DLD1 (cell line): Measurements from ENCODE around the gene STIP1.

ENCODE experiments used
- in situ Hi-C: cut with HindIII; loops from 2 replicates; pipeline ENCODE4 v1.10.0; 2017; ENCODE audit warnings: low sequenced_read_pairs

Gene STIP1

GRCh38 chr11:64196626-64197025 is 10.7 kb downstream of the STIP1 start:
- in situ Hi-C loops: no loop called here

DNA sequence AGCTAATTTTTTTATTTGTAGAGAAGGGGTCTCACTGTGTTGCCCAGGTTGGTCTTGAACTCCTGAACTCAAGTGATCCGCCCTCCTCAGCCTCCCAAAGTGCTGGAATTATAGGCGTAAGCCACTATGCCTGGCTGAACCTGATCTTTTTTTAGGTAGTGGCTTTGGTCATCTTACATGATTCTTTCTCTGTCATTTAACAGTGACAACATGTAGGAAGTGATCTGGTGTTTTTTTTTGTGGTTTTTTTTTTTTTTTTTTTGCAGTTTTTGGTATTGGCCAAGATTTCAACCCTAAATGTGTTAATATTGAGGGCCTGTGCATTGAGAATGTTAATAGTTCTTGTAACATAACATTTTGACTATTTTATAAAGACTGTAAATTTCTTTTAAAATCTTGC is 12.5 kb downstream of the STIP1 start:
- in situ Hi-C loops: no loop called here

DNA sequence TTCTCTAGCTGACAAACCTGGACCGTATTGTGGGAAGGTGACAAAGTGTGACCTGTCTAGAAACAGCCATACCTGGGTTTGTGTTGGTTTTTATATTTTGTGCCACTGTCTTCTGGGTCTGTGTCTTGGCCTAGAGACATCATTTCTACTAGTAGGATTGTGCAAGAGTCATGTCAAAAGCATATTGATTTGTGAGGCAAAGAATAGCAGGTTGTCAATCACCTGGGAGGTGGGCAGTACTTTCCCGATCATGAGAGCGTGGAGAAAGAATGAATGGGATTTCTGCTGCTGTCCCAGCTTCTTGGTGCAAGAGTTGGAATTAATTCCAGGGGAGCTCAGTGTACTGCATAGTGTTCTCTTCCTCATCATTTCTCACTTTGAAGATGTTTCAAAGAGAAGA is 15.6 kb downstream of the STIP1 start:
- in situ Hi-C loops: no loop called here

DNA sequence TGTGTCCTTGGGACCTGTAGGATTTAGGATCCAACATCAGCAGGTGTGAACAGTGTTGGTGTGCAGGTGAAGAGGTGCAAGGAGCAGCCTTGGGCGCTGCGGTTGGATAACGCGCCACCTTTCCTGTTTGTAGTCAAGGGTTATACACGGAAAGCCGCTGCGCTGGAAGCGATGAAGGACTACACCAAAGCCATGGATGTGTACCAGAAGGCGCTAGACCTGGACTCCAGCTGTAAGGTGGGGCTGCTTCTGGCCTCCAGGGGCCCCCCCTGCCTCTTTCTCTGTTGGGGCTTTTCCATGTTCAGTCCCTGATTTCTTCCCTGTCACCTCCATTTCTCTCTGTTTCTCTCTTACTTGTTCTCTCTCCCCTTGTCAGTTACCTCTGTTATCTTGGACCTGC is 17.0 kb downstream of the STIP1 start:
- in situ Hi-C loops: no loop called here

GRCh38 chr11:64203421-64204079 is 17.6 kb downstream of the STIP1 start:
- in situ Hi-C loops: no loop called here

GRCh38 chr11:64204080-64204440 is 18.1 kb downstream of the STIP1 start:
- in situ Hi-C loops: no loop called here

DNA sequence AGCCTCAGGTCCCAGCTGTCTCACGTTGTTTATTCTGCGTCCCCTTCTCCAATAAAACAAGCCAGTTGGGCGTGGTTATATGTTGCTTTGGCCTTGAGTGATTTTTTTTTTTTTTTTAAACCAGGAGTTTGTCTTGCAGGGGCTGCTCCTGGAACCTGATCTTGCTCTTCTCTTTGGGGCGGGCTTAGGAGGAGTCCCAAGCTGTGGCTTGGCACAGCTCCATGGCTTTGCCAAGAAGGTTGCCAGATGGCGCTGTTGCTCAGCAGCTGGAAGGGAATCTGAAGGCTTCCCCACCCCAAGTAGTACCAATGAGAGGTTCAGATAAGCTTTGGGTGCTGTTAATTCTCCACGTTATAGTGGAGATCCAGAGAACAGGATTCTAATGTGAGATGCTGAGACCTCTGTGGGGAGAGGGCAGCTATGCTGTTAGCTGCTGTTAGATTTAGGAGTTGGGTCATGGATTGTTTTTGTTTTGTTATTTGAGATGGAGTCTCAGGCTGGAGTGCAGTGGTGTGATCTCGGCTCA is 18.6 kb downstream of the STIP1 start:
- in situ Hi-C loops: no loop called here

- in situ Hi-C loops: no loop called here
Measured at GRCh38 chr11:64206457-64207255, 20.7 kb downstream of the STIP1 start, which contains the start of gene FERMT3. Gene FERMT3 (plus strand): TSS chr11:64206721. CDS start chr11:64207365, 644 bp downstream.

- in situ Hi-C loops: no loop called here
Measured at GRCh38 chr11:64207256-64208085, 21.5 kb downstream of the STIP1 start.

GRCh38 chr11:64208086-64208795 is 22.3 kb downstream of the STIP1 start:
- in situ Hi-C loops: no loop called here

- in situ Hi-C loops: no loop called here
Measured at GRCh38 chr11:64208796-64209562, 23.0 kb downstream of the STIP1 start.

DNA sequence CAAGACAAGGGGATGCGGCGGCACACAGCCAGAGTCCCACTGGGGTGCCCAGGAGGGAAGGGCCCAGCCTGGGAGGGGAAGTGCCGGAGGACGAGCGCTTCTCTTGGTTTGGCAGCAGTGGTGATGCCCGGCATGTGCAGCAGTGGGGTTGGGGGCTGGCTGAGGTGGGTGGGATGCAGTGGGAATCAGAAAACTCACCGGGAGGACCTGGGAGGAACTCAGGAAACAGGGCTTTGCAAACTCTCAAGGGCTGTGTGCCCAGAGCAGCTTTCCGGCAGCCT is 23.5 kb downstream of the STIP1 start:
- in situ Hi-C loops: no loop called here

- in situ Hi-C loops: no loop called here
Measured at GRCh38 chr11:64210301-64211020, 24.5 kb downstream of the STIP1 start.

DNA sequence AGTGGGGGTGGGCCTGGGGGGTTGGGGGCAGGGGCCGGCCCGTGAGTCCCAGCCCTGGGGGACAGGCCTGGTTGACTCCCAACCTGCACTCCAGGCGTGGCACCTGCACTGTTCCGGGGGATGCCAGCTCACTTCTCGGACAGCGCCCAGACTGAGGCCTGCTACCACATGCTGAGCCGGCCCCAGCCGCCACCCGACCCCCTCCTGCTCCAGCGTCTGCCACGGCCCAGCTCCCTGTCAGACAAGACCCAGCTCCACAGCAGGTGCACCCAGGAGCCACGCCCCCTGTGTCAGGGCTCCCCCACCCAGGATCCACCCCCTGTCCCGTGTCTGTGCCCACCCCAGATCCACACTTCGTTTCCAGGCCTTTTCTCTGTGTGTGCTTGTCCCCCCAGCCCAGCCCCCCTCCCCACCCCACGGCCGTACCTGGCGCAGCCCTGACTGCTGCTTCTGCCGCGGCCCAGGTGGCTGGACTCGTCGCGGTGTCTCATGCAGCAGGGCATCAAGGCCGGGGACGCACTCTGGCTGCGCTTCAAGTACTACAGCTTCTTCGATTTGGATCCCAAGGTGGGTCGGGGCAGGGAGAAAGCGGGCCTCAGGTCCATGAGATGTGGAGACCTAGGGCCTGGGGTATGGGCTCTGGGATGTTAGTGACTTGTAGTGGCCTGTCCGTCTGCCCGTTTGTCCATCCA is 25.4 kb downstream of the STIP1 start:
- in situ Hi-C loops: no loop called here

DNA sequence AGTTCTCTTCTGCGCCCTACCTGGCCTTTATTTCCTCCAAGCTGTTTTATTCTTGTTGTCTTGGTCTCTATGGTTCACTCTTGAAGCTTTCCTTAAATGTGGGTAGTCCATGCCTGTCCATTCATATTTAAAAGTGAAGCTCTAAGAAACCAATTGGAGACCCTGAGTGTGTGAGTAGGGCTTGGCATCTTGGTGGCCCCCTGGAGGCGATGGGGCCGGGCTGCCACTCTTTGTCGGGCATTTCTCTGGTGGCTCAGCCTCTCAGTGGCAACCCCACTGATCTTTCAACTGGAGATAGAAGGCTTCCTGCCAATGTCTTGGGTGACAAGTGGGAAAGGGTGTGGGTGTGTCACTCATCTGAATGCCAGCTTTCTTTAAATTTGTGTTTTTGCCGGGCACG is 30.9 kb downstream of the STIP1 start:
- in situ Hi-C loops: no loop called here

DNA sequence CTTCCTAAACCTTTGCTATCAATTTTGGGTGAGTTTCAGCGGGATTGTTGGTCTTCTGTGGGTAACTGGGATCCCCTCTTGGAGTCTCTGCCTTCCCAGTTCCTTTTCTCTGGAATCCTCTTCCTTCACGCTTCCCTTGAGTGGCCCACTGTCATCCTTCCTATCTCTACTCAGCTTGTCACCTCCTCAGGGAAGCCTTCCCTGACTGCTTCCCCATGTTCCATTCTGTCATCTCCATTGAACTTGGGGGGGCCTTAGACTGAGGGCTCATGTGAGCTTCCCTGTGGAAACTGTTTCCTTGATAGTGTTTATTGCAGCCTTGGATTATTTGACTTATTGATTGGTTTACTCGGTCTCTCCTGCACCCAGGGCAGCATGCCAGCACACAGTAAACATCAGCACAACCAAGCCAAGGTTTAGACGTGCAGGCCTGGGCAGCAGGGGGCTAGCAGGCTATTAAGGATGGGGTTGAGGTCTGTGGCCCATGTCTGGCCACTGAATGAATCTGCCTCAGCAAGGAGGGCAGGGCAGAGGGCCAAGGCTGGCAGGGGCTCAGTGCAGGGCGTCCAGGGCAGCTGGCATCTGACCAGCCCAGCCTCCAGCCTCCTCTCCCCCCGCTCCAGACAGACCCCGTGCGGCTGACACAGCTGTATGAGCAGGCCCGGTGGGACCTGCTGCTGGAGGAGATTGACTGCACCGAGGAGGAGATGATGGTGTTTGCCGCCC is 32.8 kb downstream of the STIP1 start:
- in situ Hi-C loops: no loop called here

GRCh38 chr11:64219354-64219684 is 33.3 kb downstream of the STIP1 start:
- in situ Hi-C loops: no loop called here

- in situ Hi-C loops: no loop called here
Measured at GRCh38 chr11:64219755-64220154, 33.8 kb downstream of the STIP1 start.
